Measurements from ENCODE around the gene DHRS12.

The DHRS12 gene

GRCh38 chr13:51764184-51765141 lies 39.5 kb downstream of the DHRS12 start:
- DNase-seq (ENCODE audit: low read depth in 1 of 2, low spot score in 1 of 2): peak; percentile 46 to 68

- DNase-seq (ENCODE audit: low read depth in 1 of 2, low spot score in 1 of 2): no peak
These were observed 40.5 kb downstream of the DHRS12 start for GRCh38 chr13:51763486-51763885.

GRCh38 chr13:51761643-51762350 lies 42.2 kb downstream of the DHRS12 start:
- DNase-seq (ENCODE audit: low read depth in 1 of 2, low spot score in 1 of 2): no peak

- DNase-seq (ENCODE audit: low read depth in 1 of 2, low spot score in 1 of 2): no peak
These were observed 43.4 kb downstream of the DHRS12 start for GRCh38 chr13:51760592-51760991.

- no peak for DNase-seq (ENCODE audit: low read depth in 1 of 2, low spot score in 1 of 2)
These were observed 44.7 kb downstream of the DHRS12 start for GRCh38 chr13:51759240-51759639.

- DNase-seq (ENCODE audit: low read depth in 1 of 2, low spot score in 1 of 2): no peak
These were observed 45.3 kb downstream of the DHRS12 start for GRCh38 chr13:51758691-51759090.

- DNase-seq (ENCODE audit: low read depth in 1 of 2, low spot score in 1 of 2): no peak
These were observed 47.3 kb downstream of the DHRS12 start for GRCh38 chr13:51756651-51757050.

- no peak for DNase-seq (ENCODE audit: low read depth in 1 of 2, low spot score in 1 of 2)
These were observed 56.2 kb downstream of the DHRS12 start for GRCh38 chr13:51747438-51748434.

GRCh38 chr13:51746802-51747201 lies 57.2 kb downstream of the DHRS12 start:
- no peak for DNase-seq (ENCODE audit: low read depth in 1 of 2, low spot score in 1 of 2)

GRCh38 chr13:51745243-51745642 lies 58.7 kb downstream of the DHRS12 start:
- no peak for DNase-seq (ENCODE audit: low read depth in 1 of 2, low spot score in 1 of 2)

- no peak for DNase-seq (ENCODE audit: low read depth in 1 of 2, low spot score in 1 of 2)
These were observed 61.4 kb downstream of the DHRS12 start for GRCh38 chr13:51742611-51743010.

- no peak for DNase-seq (ENCODE audit: low read depth in 1 of 2, low spot score in 1 of 2)
These were observed 61.9 kb downstream of the DHRS12 start for GRCh38 chr13:51742031-51742430.

GRCh38 chr13:51740698-51741097 lies 63.3 kb downstream of the DHRS12 start:
- no peak for DNase-seq (ENCODE audit: low read depth in 1 of 2, low spot score in 1 of 2)

GRCh38 chr13:51739027-51739764 lies 64.8 kb downstream of the DHRS12 start:
- DNase-seq (ENCODE audit: low read depth in 1 of 2, low spot score in 1 of 2): no peak

- DNase-seq (ENCODE audit: low read depth in 1 of 2, low spot score in 1 of 2): no peak
These were observed 65.6 kb downstream of the DHRS12 start for GRCh38 chr13:51738226-51738905.

- no peak for DNase-seq (ENCODE audit: low read depth in 1 of 2, low spot score in 1 of 2)
These were observed 66.4 kb downstream of the DHRS12 start for GRCh38 chr13:51737609-51738008.

- no peak for DNase-seq (ENCODE audit: low read depth in 1 of 2, low spot score in 1 of 2)
These were observed 69.2 kb downstream of the DHRS12 start for GRCh38 chr13:51734786-51735185.

GRCh38 chr13:51733374-51734298 lies 70.3 kb downstream of the DHRS12 start:
- no peak for DNase-seq (ENCODE audit: low read depth in 1 of 2, low spot score in 1 of 2)

- DNase-seq (ENCODE audit: low read depth in 1 of 2, low spot score in 1 of 2): no peak
These were observed 72.2 kb downstream of the DHRS12 start for GRCh38 chr13:51731759-51732158.
